HepG2 (cell line): ENCODE results near the gene CDK18. TPM values are rescaled to one million over a fixed set of nuclear protein-coding genes. Genes with fewer than 3 reads are reported as not detected.

Source experiments
- ARHGAP35 ChIP-seq: sonication (generic); formaldehyde crosslinking; IDR thresholded peaks from 2 replicates; pipeline ENCODE4 v1.9.0; 2022; ENCODE audit warnings: mild to moderate bottlenecking, inconsistent platforms, moderate library complexity, missing genetic modification reagents, borderline replicate concordance
- ELF1 ChIP-seq: sonication (generic); formaldehyde crosslinking; IDR thresholded peaks from 2 replicates; pipeline ENCODE4 v1.4.0; 2020; ENCODE audit warnings: missing genetic modification reagents
- KLF13 ChIP-seq: sonication (generic); formaldehyde crosslinking; IDR thresholded peaks from 2 replicates; pipeline ENCODE4 v1.4.0; 2020; ENCODE audit warnings: mild to moderate bottlenecking, missing genetic modification reagents
- NR2C2 ChIP-seq: sonication (generic); formaldehyde crosslinking; IDR thresholded peaks from 2 replicates; pipeline ENCODE4 v1.4.0; 2020; ENCODE audit warnings: missing genetic modification reagents, mild to moderate bottlenecking, moderate library complexity, borderline replicate concordance
- NR3C1 ChIP-seq: sonication (generic); formaldehyde crosslinking; IDR thresholded peaks from 2 replicates; pipeline ENCODE4 v1.4.0; 2020; ENCODE audit warnings: missing genetic modification reagents
- PHF8 ChIP-seq: sonication (generic); formaldehyde crosslinking; IDR thresholded peaks from 2 replicates; pipeline ENCODE4 v1.5.0; 2020; ENCODE audit warnings: missing genetic modification reagents
- SMARCC2 ChIP-seq: fragments of 450-650 bp; IDR thresholded peaks from 2 replicates; pipeline ENCODE4 v1.6.1; 2017; ENCODE audit warnings: antibody characterized with exemption, mild to moderate bottlenecking
- SMARCE1 ChIP-seq: fragments of 450-650 bp; IDR thresholded peaks from 2 replicates; pipeline ENCODE4 v1.6.1; 2017; ENCODE audit warnings: borderline replicate concordance
- TBX2 ChIP-seq: sonication (generic); formaldehyde crosslinking; IDR thresholded peaks from 2 replicates; pipeline ENCODE4 v1.5.0; 2020; ENCODE audit warnings: missing genetic modification reagents, mild to moderate bottlenecking, borderline replicate concordance
- THAP11 ChIP-seq: IDR thresholded peaks from 2 replicates; pipeline ENCODE4 v1.6.1; 2016; ENCODE audit warnings: missing biosample characterization, missing genetic modification reagents
- ZEB1 ChIP-seq: IDR thresholded peaks from 2 replicates; pipeline ENCODE4 v1.6.1; 2012; ENCODE audit warnings: mild to moderate bottlenecking, low read depth, inconsistent platforms; ENCODE audit not compliant: insufficient replicate concordance
- ZNF224 ChIP-seq: sonication (generic); formaldehyde crosslinking; IDR thresholded peaks from 2 replicates; pipeline ENCODE4 v1.5.0; 2020; ENCODE audit warnings: mild to moderate bottlenecking, missing genetic modification reagents
- ZNF460 ChIP-seq: sonication (generic); formaldehyde crosslinking; IDR thresholded peaks from 2 replicates; pipeline ENCODE4 v1.5.1; 2020; ENCODE audit warnings: missing genetic modification reagents, mild to moderate bottlenecking, borderline replicate concordance
- ZNF563 ChIP-seq: sonication (generic); formaldehyde crosslinking; IDR thresholded peaks from 2 replicates; pipeline ENCODE4 v1.8.0; 2022; ENCODE audit warnings: mild to moderate bottlenecking, moderate library complexity, missing genetic modification reagents
- ZNF713 ChIP-seq: sonication (generic); formaldehyde crosslinking; IDR thresholded peaks from 2 replicates; pipeline ENCODE4 v1.4.0; 2020; ENCODE audit warnings: mild to moderate bottlenecking, missing genetic modification reagents
- ZNF879 ChIP-seq: sonication (generic); formaldehyde crosslinking; IDR thresholded peaks from 2 replicates; pipeline ENCODE4 v1.8.1; 2023; ENCODE audit warnings: missing genetic modification reagents
- polyA plus RNA-seq, 8 experiments: library from polyadenylated mRNA; depleted of rRNA in 3 of 8; stranded (reverse) in 7 of 8; unstranded in 1 of 8; fragments of >200 nt; fragmentation: Illumina TruSeq in 4 of 8; extraction: Trizol in 4 of 8; gene quantifications; 2 replicates each; pipeline versions ENCODE4 v1.2.1 to v1.2.3, GENCODE V29; 2011 to 2016; ENCODE audit warnings: low read depth in 4 of 8, missing spikeins in 1 of 8, mixed read lengths in 1 of 8; ENCODE audit not compliant: insufficient read depth in 1 of 8
- total RNA-seq, 5 experiments: library from RNA; depleted of rRNA; stranded (reverse); fragments of >200 nt; fragmentation: Illumina TruSeq; extraction: Trizol; gene quantifications; 2 replicates each; pipeline ENCODE4 v1.2.3, GENCODE V29; 2016; ENCODE audit warnings: low read depth in 1 of 5
- TF ChIP-seq, protein P1 (sequence below): sonication (generic); formaldehyde crosslinking; IDR thresholded peaks from 2 replicates; pipeline ENCODE4 v1.4.0; 2020; ENCODE audit warnings: missing genetic modification reagents
- TF ChIP-seq, protein P2 (sequence below): sonication (generic); formaldehyde crosslinking; IDR thresholded peaks from 2 replicates; pipeline ENCODE4 v1.4.0; 2020; ENCODE audit warnings: missing genetic modification reagents, mild to moderate bottlenecking, borderline replicate concordance
- TF ChIP-seq, protein P3 (sequence below): sonication (generic); formaldehyde crosslinking; conservative IDR thresholded peaks from 2 replicates; pipeline ENCODE4 v1.8.0; 2022; ENCODE audit warnings: mild to moderate bottlenecking, moderate library complexity, missing genetic modification reagents
- TF ChIP-seq, protein P4 (sequence below): IDR thresholded peaks from 2 replicates; pipeline ENCODE4 v1.6.1; 2012; ENCODE audit warnings: low read depth, low read length, improper control_type of control experiment

The CDK18 gene
- total and polyA plus RNA-seq, 2 of the 13 experiments (the other 11 are each of a cell fraction or from before 2014, with no cell fraction given): 6.4 to 38.8 TPM

DNA sequence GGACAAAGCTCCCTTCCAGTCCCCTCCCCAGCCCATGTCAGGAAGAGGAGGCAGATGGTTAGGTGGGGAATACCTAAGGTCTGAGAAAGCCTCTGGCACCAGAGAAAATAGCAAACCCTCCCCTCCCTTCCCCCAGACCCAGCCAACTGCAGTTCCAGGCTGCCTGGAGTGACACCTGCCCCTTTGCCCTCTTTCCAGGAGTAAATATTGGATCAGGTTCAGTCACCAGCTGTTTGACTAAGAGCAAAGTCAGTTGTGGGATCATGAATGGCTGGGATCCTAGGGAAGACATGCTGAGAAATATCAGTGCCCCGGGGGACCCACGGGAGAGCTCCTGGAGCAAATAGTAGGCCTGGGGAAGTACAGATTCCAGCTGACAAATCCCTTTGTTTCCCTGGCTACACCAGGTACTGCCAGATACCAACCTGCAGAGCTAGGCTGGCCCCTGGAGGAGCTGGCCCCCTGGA lies 12.2 kb upstream of the CDK18 start (continued):
- TF ChIP-seq, protein P1, sequence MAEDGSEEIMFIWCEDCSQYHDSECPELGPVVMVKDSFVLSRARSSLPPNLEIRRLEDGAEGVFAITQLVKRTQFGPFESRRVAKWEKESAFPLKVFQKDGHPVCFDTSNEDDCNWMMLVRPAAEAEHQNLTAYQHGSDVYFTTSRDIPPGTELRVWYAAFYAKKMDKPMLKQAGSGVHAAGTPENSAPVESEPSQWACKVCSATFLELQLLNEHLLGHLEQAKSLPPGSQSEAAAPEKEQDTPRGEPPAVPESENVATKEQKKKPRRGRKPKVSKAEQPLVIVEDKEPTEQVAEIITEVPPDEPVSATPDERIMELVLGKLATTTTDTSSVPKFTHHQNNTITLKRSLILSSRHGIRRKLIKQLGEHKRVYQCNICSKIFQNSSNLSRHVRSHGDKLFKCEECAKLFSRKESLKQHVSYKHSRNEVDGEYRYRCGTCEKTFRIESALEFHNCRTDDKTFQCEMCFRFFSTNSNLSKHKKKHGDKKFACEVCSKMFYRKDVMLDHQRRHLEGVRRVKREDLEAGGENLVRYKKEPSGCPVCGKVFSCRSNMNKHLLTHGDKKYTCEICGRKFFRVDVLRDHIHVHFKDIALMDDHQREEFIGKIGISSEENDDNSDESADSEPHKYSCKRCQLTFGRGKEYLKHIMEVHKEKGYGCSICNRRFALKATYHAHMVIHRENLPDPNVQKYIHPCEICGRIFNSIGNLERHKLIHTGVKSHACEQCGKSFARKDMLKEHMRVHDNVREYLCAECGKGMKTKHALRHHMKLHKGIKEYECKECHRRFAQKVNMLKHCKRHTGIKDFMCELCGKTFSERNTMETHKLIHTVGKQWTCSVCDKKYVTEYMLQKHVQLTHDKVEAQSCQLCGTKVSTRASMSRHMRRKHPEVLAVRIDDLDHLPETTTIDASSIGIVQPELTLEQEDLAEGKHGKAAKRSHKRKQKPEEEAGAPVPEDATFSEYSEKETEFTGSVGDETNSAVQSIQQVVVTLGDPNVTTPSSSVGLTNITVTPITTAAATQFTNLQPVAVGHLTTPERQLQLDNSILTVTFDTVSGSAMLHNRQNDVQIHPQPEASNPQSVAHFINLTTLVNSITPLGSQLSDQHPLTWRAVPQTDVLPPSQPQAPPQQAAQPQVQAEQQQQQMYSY: no peak
- no peak for TF ChIP-seq SMARCE1
- no peak for TF ChIP-seq KLF13 (CRISPR knock-in tag)
- 0 out of 2 replicates have a peak, but pooled peaks have one; percentile 50 for TF ChIP-seq TBX2 (CRISPR knock-in tag)
- TF ChIP-seq ZNF563 (CRISPR knock-in tag): peak; percentile 80; the same call in 1 of the 2 replicates
- TF ChIP-seq ZNF713: no peak
- TF ChIP-seq ZNF879 (CRISPR knock-in tag): no peak
- TF ChIP-seq NR3C1 (CRISPR knock-in tag): no peak
- TF ChIP-seq ELF1 (CRISPR knock-in tag): 0 out of 2 replicates have a peak, but pooled peaks have one; percentile 49
- TF ChIP-seq PHF8 (CRISPR knock-in tag): no peak
- no peak for TF ChIP-seq ZNF460 (CRISPR knock-in tag)
- TF ChIP-seq, protein P2, sequence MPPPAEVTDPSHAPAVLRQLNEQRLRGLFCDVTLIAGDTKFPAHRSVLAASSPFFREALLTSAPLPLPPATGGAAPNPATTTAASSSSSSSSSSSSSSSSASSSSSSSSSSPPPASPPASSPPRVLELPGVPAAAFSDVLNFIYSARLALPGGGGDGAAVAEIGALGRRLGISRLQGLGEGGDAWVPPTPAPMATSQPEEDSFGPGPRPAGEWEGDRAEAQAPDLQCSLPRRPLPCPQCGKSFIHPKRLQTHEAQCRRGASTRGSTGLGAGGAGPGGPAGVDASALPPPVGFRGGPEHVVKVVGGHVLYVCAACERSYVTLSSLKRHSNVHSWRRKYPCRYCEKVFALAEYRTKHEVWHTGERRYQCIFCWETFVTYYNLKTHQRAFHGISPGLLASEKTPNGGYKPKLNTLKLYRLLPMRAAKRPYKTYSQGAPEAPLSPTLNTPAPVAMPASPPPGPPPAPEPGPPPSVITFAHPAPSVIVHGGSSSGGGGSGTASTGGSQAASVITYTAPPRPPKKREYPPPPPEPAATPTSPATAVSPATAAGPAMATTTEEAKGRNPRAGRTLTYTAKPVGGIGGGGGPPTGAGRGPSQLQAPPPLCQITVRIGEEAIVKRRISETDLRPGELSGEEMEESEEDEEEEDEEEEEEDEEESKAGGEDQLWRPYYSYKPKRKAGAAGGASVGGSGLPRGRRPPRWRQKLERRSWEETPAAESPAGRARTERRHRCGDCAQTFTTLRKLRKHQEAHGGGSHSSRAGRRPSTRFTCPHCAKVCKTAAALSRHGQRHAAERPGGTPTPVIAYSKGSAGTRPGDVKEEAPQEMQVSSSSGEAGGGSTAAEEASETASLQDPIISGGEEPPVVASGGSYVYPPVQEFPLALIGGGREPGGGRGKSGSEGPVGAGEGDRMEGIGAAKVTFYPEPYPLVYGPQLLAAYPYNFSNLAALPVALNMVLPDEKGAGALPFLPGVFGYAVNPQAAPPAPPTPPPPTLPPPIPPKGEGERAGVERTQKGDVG (CRISPR knock-in tag): no peak
- TF ChIP-seq THAP11 (CRISPR knock-in tag): no peak
- 0 out of 2 replicates have a peak, but pooled peaks have one; percentile 19 for TF ChIP-seq ARHGAP35
- peak; percentile 61; the same call in 1 of the 2 replicates for TF ChIP-seq NR2C2 (CRISPR knock-in tag)
- TF ChIP-seq, protein P3, sequence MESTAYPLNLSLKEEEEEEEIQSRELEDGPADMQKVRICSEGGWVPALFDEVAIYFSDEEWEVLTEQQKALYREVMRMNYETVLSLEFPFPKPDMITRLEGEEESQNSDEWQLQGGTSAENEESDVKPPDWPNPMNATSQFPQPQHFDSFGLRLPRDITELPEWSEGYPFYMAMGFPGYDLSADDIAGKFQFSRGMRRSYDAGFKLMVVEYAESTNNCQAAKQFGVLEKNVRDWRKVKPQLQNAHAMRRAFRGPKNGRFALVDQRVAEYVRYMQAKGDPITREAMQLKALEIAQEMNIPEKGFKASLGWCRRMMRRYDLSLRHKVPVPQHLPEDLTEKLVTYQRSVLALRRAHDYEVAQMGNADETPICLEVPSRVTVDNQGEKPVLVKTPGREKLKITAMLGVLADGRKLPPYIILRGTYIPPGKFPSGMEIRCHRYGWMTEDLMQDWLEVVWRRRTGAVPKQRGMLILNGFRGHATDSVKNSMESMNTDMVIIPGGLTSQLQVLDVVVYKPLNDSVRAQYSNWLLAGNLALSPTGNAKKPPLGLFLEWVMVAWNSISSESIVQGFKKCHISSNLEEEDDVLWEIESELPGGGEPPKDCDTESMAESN (CRISPR knock-in tag): no peak
- TF ChIP-seq ZEB1: peak; percentile 40
- TF ChIP-seq ZNF224 (CRISPR knock-in tag): peak; percentile 51; the same call in 1 of the 2 replicates
- TF ChIP-seq, protein P4, sequence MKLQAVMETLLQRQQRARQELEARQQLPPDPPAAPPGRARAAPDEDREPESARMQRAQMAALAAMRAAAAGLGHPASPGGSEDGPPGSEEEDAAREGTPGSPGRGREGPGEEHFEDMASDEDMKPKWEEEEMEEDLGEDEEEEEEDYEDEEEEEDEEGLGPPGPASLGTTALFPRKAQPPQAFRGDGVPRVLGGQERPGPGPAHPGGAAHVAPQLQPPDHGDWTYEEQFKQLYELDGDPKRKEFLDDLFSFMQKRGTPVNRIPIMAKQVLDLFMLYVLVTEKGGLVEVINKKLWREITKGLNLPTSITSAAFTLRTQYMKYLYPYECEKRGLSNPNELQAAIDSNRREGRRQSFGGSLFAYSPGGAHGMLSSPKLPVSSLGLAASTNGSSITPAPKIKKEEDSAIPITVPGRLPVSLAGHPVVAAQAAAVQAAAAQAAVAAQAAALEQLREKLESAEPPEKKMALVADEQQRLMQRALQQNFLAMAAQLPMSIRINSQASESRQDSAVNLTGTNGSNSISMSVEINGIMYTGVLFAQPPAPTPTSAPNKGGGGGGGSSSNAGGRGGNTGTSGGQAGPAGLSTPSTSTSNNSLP: 0 out of 2 replicates have a peak, but pooled peaks have one; percentile 31
- TF ChIP-seq SMARCC2: no peak
